Hepatocyte (in vitro differentiated cells): ENCODE results near the gene MEIKIN.

Source experiments
- CTCF ChIP-seq: fragments of 200-600 bp; sonication (generic); IDR thresholded peaks from 2 replicates; pipeline ENCODE4 v1.5.1; 2016; ENCODE audit warnings: antibody characterized with exemption, mild to moderate bottlenecking; ENCODE audit not compliant: poor library complexity
- EZH2 ChIP-seq: fragments of 200-600 bp; sonication (generic); IDR thresholded peaks from 2 replicates; pipeline ENCODE4 v1.6.1; 2016; ENCODE audit warnings: antibody characterized with exemption, mild to moderate bottlenecking, borderline replicate concordance

DNA sequence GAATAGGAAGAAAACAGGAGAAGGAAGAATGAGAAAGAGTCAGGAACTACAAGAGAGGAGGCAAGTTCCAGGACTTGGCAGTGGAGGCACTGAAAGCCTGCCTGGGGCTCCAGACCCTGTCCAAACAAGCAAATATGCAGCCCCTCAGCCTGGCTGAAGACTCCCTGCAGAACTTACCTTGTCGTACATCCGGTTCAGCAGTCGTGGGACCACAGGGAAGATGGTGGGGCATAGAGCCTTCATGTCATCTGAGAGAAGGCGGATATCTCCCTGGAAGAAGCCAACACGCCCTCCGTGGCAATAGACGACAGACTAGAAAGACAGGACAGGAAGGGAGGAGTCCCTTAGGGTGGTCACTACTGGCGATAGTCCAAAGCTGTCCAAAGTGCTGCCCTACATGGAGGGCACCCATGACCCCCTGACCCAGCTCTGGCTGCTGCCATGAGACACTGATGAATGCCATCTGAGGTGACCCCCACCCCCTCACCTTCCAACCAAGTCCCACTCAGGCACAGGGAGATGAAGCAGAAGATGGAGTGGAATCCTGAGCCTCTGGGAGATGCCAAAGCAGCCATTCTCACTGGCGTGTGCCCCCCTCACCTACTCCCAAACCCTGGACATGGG is 27.7 kb upstream of the MEIKIN start:
- no peak for TF ChIP-seq CTCF
- TF ChIP-seq EZH2 = no peak
